A549 (cell line): ENCODE results near the gene PON1.

ENCODE experiments used
- EP300 ChIP-seq, 2 experiments: fragments of >200 bp; sonication (Bioruptor Twin); formaldehyde crosslinking; IDR thresholded peaks; 2 replicates in 1 of 2; 3 replicates in 1 of 2; pipeline ENCODE4 v1.6.1; 2016 to 2017
- POLR2A ChIP-seq: IDR thresholded peaks from 2 replicates; pipeline ENCODE4 v1.6.1; 2012; ENCODE audit warnings: mild to moderate bottlenecking, low read length
- REST ChIP-seq: fragments of 200-600 bp; sonication (generic); IDR thresholded peaks from 2 replicates; pipeline ENCODE4 v1.6.1; 2016; ENCODE audit warnings: antibody characterized with exemption, mild to moderate bottlenecking, moderate library complexity

GRCh38 chr7:95295397-95295796 lies 28.9 kb downstream of the PON1 start:
- no peak for TF ChIP-seq POLR2A
- no peak for TF ChIP-seq REST
- TF ChIP-seq EP300 (IDR thresholded peaks at IDR 0.05): no peak
